Measurements from ENCODE around the gene KIAA0513.

Gene KIAA0513

DNA sequence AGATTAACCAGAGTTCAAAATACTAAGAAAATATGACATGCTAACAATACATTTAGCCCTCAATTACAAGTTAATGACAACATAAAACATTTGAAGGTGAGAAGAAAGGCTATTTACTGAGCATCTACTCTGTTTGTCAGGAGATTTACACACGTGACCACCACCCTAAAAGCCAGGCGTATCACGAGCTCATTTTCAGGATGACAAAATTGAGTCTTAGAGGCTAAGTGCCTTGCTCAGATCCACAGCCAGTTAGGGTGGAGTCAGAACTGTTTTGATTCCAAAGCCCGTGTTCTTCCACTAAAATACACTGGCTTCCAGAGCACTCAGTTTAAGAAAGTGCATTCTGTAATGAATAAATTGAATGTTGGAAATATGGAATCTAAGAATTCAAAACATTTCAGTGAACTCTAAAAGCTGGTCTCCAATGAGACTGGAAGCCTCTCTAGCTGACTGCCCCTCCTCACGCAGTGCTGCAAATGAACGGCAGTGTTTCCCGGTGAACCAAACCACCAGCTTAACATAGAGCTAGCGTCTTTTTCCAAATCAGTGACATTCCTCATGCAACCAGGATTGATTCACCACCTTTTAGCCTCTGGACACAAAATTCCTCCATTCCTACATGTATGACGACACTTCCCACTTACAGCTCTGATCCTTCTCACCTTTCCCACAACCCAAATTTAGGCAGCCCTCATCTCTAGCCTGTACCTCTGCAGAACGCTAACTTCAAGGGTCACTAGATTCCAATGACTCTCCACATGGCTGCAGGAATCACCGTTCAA, 22.1 kb upstream of the KIAA0513 start:
- Histone ChIP-seq H3K27ac (ENCODE audit: low read depth, low read length) (peak overlapping the region; percentile 19; the same call in 1 of the 2 replicates), H3K4me1 (ENCODE audit: control insufficient read depth, insufficient read depth, low read length) (peaks cover 39% of the 10 kb centered on the region), H3K9me3 (ENCODE audit: control insufficient read depth, insufficient read depth, low read depth, low read length) (no peaks in the 10 kb centered on the region), H3K4me3 (ENCODE audit: low read depth, low read length) (no peak overlapping the region), H3K36me3 (ENCODE audit: control insufficient read depth, insufficient read depth, low read length) (0 out of 2 replicates have a peak, but pooled peaks cover 2% of the 10 kb centered on the region), H3K9ac (ENCODE audit: low read length) (no peak overlapping the region), H3K27me3 (ENCODE audit: control insufficient read depth, insufficient read depth, low read length) (no peaks in the 10 kb centered on the region)

DNA sequence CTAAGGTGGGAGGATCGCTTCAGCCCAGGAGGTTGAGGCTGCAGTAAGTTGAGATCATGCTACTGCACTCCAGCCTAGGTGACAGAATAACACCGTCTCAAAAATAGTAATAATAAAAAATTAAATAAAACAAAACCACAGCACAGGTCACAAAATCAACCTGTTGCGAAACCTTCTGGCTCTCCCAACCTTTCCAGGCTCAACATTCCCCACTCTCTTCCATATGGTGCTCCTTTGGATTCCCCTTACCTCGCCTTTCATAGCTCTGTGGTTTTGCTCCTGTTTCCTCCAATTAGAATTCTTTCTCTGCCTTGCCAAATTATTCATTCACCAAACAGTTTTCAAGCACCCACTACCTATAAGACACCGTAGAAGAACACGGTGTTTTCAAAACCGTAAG, 21.0 kb upstream of the KIAA0513 start:
- Histone ChIP-seq H3K27me3 (ENCODE audit: control insufficient read depth, insufficient read depth, low read length) (no peaks in the 10 kb centered on the region), H3K9me3 (ENCODE audit: control insufficient read depth, insufficient read depth, low read depth, low read length) (no peaks in the 10 kb centered on the region), H3K4me1 (ENCODE audit: control insufficient read depth, insufficient read depth, low read length) (peaks cover 40% of the 10 kb centered on the region), H3K27ac (ENCODE audit: low read depth, low read length) (no peak overlapping the region), H3K9ac (ENCODE audit: low read length) (no peak overlapping the region), H3K4me3 (ENCODE audit: low read depth, low read length) (no peak overlapping the region), H3K36me3 (ENCODE audit: control insufficient read depth, insufficient read depth, low read length) (no peaks in the 10 kb centered on the region)

DNA sequence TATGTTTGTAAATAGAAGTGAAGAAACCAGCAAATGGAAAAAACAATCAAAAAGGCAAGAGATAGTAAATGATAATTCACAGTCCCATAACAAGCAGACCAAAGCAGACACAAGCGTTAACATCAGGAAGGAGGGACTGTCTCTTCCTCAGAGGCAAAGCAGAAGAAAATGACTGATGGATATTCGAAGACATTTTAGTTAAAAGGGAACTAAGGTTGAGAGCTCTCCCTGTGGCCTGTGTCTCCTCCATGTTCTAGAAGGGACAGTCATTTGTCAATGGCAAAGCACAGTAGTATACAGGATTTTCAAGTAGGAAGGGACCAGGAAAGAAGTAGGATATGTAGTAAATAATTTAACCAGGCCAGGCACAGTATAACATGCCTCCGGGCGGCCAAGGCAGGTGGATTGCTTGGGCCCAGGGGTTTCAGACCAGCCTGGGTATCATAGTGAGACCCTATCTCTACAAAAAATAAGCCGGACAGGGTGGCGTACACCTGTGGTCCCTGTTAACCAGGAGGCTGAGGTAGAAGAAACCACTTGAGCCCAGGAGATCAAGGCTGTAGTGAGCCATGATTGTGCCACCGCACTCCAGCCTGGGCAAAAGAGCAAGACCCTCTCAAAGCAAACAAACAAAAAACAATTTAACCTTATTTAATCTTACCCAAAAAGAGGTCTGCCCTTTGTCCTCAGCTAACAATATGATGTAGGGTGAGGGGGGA, 19.9 kb upstream of the KIAA0513 start:
- Histone ChIP-seq H3K9me3 (ENCODE audit: control insufficient read depth, insufficient read depth, low read depth, low read length) (no peaks in the 10 kb centered on the region), H3K27ac (ENCODE audit: low read depth, low read length) (no peak overlapping the region), H3K36me3 (ENCODE audit: control insufficient read depth, insufficient read depth, low read length) (no peaks in the 10 kb centered on the region), H3K4me1 (ENCODE audit: control insufficient read depth, insufficient read depth, low read length) (peaks cover 36% of the 10 kb centered on the region), H3K9ac (ENCODE audit: low read length) (no peak overlapping the region), H3K4me3 (ENCODE audit: low read depth, low read length) (no peak overlapping the region), H3K27me3 (ENCODE audit: control insufficient read depth, insufficient read depth, low read length) (no peaks in the 10 kb centered on the region)

DNA sequence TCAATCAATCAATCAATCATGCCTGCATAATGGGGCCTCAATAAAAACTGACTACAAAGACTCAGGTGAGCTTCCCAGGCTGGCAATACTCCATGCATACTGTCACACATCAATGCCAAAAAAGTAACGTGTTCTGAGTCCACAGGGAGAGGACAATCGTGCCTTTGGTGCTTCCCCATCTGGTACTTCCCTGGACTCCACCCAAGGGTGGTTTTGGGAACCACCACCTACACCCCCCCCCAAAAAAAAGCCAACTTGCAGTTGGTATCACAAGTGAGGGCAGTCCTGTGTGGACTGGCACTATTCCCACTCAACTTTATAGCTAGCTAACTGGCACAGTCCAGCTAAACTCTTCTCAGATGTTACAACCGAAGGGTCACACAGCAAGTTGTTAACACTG, 19.3 kb upstream of the KIAA0513 start:
- Histone ChIP-seq H3K27me3 (ENCODE audit: control insufficient read depth, insufficient read depth, low read length) (no peaks in the 10 kb centered on the region), H3K36me3 (ENCODE audit: control insufficient read depth, insufficient read depth, low read length) (no peaks in the 10 kb centered on the region), H3K9ac (ENCODE audit: low read length) (no peak overlapping the region), H3K9me3 (ENCODE audit: control insufficient read depth, insufficient read depth, low read depth, low read length) (no peaks in the 10 kb centered on the region), H3K27ac (ENCODE audit: low read depth, low read length) (no peak overlapping the region), H3K4me3 (ENCODE audit: low read depth, low read length) (no peak overlapping the region), H3K4me1 (ENCODE audit: control insufficient read depth, insufficient read depth, low read length) (peaks cover 30% of the 10 kb centered on the region)

DNA sequence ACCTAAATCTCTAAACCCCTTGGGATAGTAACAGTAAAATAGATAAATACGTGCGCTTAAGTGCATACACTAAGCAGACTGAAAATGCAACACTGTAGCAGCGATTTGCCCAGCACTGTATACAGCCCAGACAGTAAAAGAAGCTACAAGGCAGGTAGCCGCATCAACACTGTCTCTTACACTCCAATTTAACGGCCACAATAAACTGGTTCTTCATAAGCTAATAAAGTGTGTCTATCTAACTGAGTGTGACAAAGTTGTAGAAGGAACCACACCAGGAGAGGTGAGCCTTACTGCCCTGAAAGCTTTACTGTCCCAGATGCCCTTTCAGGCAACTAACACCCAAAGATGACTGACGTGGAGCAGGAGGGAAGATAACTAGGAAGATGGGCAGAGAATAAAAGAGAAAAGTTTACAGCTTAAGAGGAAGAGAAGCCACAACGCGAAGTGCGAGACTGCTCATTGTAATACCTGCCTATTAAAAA, 17.1 kb upstream of the KIAA0513 start:
- H3K4me1 ChIP-seq (ENCODE audit: control insufficient read depth, insufficient read depth, low read length) = peaks cover 9% of the 10 kb centered on the region; the same call in 1 of the 2 replicates
- peak overlapping the region; percentile 100 for H3K4me3 ChIP-seq (ENCODE audit: low read depth, low read length)
- H3K36me3 ChIP-seq (ENCODE audit: control insufficient read depth, insufficient read depth, low read length) = no peaks in the 10 kb centered on the region
- H3K27me3 ChIP-seq (ENCODE audit: control insufficient read depth, insufficient read depth, low read length) = no peaks in the 10 kb centered on the region
- no peak overlapping the region; the same call in 1 of the 2 replicates for H3K27ac ChIP-seq (ENCODE audit: low read depth, low read length)
- H3K9me3 ChIP-seq (ENCODE audit: control insufficient read depth, insufficient read depth, low read depth, low read length) = no peaks in the 10 kb centered on the region
- peak overlapping the region; percentile 97 for H3K9ac ChIP-seq (ENCODE audit: low read length)

DNA sequence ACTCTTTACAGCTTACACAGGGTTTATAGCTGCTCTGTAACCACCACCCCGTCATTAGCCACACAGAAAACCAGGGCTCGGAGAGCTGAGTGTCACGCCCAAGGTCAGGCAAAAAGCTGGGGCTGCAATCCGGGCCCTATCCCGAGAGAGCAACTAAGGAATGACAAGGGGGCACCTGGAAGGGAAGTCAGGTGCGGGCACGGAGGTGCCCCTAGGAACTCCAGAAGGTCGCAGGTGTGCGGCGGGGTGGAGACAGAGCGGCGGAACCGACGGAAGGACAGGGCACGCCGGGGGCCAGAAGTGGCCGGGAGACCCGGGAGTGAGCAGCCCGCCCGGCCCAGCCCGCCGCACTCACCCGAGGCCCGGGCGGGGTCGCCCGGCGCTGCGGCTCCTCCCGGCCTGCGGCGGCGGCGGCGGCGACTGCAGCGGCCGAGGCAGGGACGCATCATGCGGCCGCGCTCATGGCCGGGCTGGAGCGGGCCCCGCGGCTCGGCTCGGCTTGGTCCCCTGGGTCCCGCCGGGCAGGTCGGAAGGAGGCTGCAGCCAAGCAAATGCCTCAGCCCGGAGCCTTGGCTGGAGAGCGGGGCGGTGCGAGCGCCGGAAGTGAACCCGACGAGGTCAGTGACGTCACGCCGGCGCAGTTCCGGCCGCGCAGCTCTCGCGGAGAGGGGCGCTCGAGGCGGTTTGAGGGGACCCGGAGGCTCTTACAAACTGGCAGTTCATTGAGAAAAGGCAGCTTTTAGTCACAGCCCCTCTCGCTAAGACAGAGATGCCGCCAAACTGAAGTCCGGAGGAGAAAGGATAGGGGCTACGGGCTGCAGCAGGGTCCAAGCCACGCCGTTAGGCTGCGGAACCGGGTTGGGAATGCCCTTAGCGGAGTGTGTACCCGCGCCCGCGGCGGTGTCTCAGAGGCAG, 16.4 kb upstream of the KIAA0513 start, which contains the start of gene ZDHHC7:
ZDHHC7 (minus strand) TSS at position 605 of the 915 bp plus-strand sequence. CDS start 20,917 bp downstream, outside the sequence.
- peaks cover 5% of the 10 kb centered on the region; the same call in 1 of the 2 replicates for H3K4me1 ChIP-seq (ENCODE audit: control insufficient read depth, insufficient read depth, low read length)
- no peaks in the 10 kb centered on the region for H3K36me3 ChIP-seq (ENCODE audit: control insufficient read depth, insufficient read depth, low read length)
- H3K27me3 ChIP-seq (ENCODE audit: control insufficient read depth, insufficient read depth, low read length) = no peaks in the 10 kb centered on the region
- H3K27ac ChIP-seq (ENCODE audit: low read depth, low read length) = peak within 1 kb of the TSS; percentile 95; the same call in 1 of the 2 replicates
- H3K9me3 ChIP-seq (ENCODE audit: control insufficient read depth, insufficient read depth, low read depth, low read length) = no peaks in the 10 kb centered on the region
- peak within 1 kb of the TSS; percentile 97 for H3K9ac ChIP-seq (ENCODE audit: low read length)
- peak within 1 kb of the TSS; percentile 100 for H3K4me3 ChIP-seq (ENCODE audit: low read depth, low read length)

DNA sequence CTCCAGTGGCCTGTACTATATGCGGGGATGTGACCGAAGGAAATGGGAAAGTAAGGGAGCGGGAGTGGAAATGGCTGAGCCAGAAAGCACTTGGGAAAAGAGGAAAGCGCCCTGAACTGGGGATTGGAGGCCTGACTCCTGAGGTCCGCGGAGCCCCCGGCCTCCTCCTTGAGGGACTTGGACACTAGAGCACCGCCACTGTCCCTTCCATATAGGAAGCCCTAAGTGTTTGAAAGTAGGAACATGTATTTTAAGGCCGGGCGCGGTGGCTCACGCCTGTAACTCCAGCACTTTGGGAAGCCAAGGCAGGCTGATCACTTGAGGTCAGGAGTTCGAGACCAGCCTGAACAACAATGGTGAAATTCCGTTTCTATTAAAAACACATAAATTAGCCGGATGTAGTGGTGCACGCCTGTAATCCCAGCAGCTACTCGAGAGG, 15.7 kb upstream of the KIAA0513 start:
- peak overlapping the region; percentile 100 for H3K4me3 ChIP-seq (ENCODE audit: low read depth, low read length)
- H3K9me3 ChIP-seq (ENCODE audit: control insufficient read depth, insufficient read depth, low read depth, low read length) = no peaks in the 10 kb centered on the region
- no peaks in the 10 kb centered on the region for H3K36me3 ChIP-seq (ENCODE audit: control insufficient read depth, insufficient read depth, low read length)
- H3K4me1 ChIP-seq (ENCODE audit: control insufficient read depth, insufficient read depth, low read length) = peaks cover 5% of the 10 kb centered on the region; the same call in 1 of the 2 replicates
- no peaks in the 10 kb centered on the region for H3K27me3 ChIP-seq (ENCODE audit: control insufficient read depth, insufficient read depth, low read length)
- peak overlapping the region; percentile 97 for H3K9ac ChIP-seq (ENCODE audit: low read length)
- H3K27ac ChIP-seq (ENCODE audit: low read depth, low read length) = peak overlapping the region; percentile 95; the same call in 1 of the 2 replicates

DNA sequence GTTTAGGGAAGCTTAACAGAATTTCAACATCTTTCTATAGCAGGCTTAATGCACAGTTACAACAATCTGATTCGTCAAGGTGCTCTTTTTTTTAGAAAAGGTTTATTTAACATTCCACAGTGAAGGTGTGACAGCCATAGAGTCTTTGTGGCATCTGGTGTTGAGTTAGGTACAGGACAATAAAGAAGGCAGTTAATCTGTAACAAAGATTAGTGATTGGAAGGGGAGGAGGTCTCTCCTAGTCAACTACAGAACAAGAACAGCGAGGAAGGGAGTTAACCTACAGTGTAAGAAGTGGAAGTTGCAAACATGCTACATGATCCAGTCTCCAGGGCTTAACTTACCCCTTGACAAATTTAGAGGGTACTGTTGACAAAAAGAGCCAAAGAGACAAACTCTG, 13.3 kb upstream of the KIAA0513 start:
- H3K27ac ChIP-seq (ENCODE audit: low read depth, low read length) = no peak overlapping the region
- H3K27me3 ChIP-seq (ENCODE audit: control insufficient read depth, insufficient read depth, low read length) = peaks cover 6% of the 10 kb centered on the region; the same call in 1 of the 2 replicates
- H3K9ac ChIP-seq (ENCODE audit: low read length) = no peak overlapping the region
- H3K36me3 ChIP-seq (ENCODE audit: control insufficient read depth, insufficient read depth, low read length) = no peaks in the 10 kb centered on the region
- H3K4me1 ChIP-seq (ENCODE audit: control insufficient read depth, insufficient read depth, low read length) = peaks cover 5% of the 10 kb centered on the region; the same call in 1 of the 2 replicates
- no peak overlapping the region for H3K4me3 ChIP-seq (ENCODE audit: low read depth, low read length)
- no peaks in the 10 kb centered on the region for H3K9me3 ChIP-seq (ENCODE audit: control insufficient read depth, insufficient read depth, low read depth, low read length)

DNA sequence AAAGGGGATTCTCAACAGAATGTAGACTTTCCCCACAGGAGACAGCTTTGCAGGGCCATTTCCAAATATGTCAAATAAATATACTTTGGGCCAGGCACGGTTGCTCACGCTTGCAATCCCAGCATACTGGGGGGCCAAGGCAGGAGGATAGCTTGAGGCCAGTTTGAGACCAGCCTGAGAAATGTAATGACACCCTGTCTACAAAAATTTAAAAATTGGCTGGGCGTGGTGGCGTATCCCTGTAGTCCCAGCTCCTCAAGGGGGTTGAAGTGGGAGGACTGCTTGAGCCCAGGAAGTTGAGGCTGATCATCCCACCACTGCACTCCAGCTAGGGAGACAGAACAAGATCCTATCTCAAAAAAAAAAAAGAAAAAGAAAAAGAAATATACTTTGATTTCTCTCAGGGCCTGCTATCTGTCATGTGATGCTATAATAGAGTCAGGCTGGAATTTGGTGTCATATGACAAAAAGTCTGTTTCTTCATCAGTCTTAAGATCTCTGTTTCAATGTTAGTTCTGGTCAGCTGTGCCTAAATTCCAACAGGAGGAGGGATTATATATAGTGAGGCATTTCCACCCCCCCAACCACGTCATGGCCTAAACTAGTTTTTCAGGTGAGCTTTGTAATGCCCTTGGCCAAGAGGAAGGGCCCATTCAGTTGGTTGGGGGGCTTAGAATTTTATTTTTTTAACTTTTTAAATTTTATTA, 12.0 kb upstream of the KIAA0513 start:
- H3K4me3 ChIP-seq (ENCODE audit: low read depth, low read length) = no peak overlapping the region
- H3K4me1 ChIP-seq (ENCODE audit: control insufficient read depth, insufficient read depth, low read length) = no peaks in the 10 kb centered on the region
- H3K9ac ChIP-seq (ENCODE audit: low read length) = no peak overlapping the region
- H3K9me3 ChIP-seq (ENCODE audit: control insufficient read depth, insufficient read depth, low read depth, low read length) = no peaks in the 10 kb centered on the region
- H3K27me3 ChIP-seq (ENCODE audit: control insufficient read depth, insufficient read depth, low read length) = peaks cover 6% of the 10 kb centered on the region; the same call in 1 of the 2 replicates
- H3K27ac ChIP-seq (ENCODE audit: low read depth, low read length) = no peak overlapping the region
- H3K36me3 ChIP-seq (ENCODE audit: control insufficient read depth, insufficient read depth, low read length) = no peaks in the 10 kb centered on the region

DNA sequence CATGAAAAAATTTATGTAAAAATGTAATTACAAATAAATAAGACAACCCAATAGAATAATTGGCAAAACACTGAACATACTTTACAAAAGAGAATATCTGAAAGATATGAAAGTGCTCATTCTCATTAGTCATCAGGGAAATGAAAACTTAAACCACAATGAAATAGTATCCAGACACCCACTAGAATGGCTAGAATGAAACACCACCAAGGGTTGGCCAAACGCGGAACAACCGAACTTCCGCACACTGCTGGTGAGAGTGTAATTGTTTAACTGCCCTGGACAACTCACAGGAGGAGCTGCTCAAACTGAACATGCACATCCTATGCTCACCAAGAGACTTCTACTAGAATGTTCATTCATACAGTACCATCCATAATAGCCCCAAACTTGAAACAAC, 10.4 kb upstream of the KIAA0513 start:
- no peak overlapping the region for H3K27ac ChIP-seq (ENCODE audit: low read depth, low read length)
- no peaks in the 10 kb centered on the region for H3K4me1 ChIP-seq (ENCODE audit: control insufficient read depth, insufficient read depth, low read length)
- H3K27me3 ChIP-seq (ENCODE audit: control insufficient read depth, insufficient read depth, low read length) = peaks cover 6% of the 10 kb centered on the region; the same call in 1 of the 2 replicates
- no peaks in the 10 kb centered on the region for H3K36me3 ChIP-seq (ENCODE audit: control insufficient read depth, insufficient read depth, low read length)
- H3K4me3 ChIP-seq (ENCODE audit: low read depth, low read length) = no peak overlapping the region
- no peaks in the 10 kb centered on the region for H3K9me3 ChIP-seq (ENCODE audit: control insufficient read depth, insufficient read depth, low read depth, low read length)
- H3K9ac ChIP-seq (ENCODE audit: low read length) = no peak overlapping the region
